HepG2 (cell line): ENCODE measurements around the gene NUDT7. TPM values are rescaled to one million over a fixed set of nuclear protein-coding genes. Genes with fewer than 3 reads are reported as not detected.
A peak's percentile ranks its signal among the peaks of the same experiment; 100 is the strongest.

ENCODE experiments used
- ATAC-seq: fragments of 200-7000 bp; cut with Tn5 transposase; 3 replicates; pipeline ENCODE4 v1.9.1; 2020; ENCODE audit warnings: mild to moderate bottlenecking, moderate library complexity
- BruUV-seq: library from RNA; stranded (reverse); fragments of 400-500 nt; replicated peaks from 2 replicates; lab custom pipeline; 2021; lab: Mats Ljungman, UMichigan
- CTCF ChIA-PET: fragments of 300-600 bp; formaldehyde crosslinking; extraction: SDS; loops from one replicate; lab custom pipeline; 2021; ENCODE audit warnings: low total read pairs, inconsistent platforms, low intra/inter-chr PET ratio; lab: Yijun Ruan, JAX
- POLR2A ChIA-PET: fragments of 350-600 bp; sonication (Branson Sonifier 250); formaldehyde crosslinking; loops from one replicate; lab custom pipeline; 2020; ENCODE audit warnings: antibody characterized with exemption, inconsistent platforms; lab: Yijun Ruan, JAX
- DNase-seq: peaks from one replicate; pipeline ENCODE4 v3.0.0-alpha.2; 2015; ENCODE audit warnings: low spot score
- FAIRE-seq: peaks from 3 replicates; lab custom pipeline; 2011; peaks lifted over from hg19 to GRCh38; lab: Jason Lieb, UNC
- H2AFZ ChIP-seq: one replicate; pipeline ENCODE4 v1.6.1; 2011; ENCODE audit warnings: low read length, inconsistent platforms
- H3K27ac ChIP-seq: fragments of 300-600 bp; 3 replicates; pipeline ENCODE4 v1.8.0; 2011; ENCODE audit warnings: mixed run types, mild to moderate bottlenecking, mixed read lengths, low read length, inconsistent platforms; ENCODE audit not compliant: insufficient read depth; ENCODE audit errors: extremely low read length
- H3K27me3 ChIP-seq, 2 experiments: fragments of 200-600 bp in 1 of 2; 2 replicates in 1 of 2; 3 replicates in 1 of 2; pipeline versions ENCODE4 v1.6.0 to v1.8.0; 2011; ENCODE audit warnings: low read length in 2 of 2, mild to moderate bottlenecking in 2 of 2, moderate library complexity in 2 of 2, inconsistent platforms in 1 of 2; ENCODE audit not compliant: insufficient read depth in 2 of 2, control insufficient read depth in 1 of 2
- H3K36me3 ChIP-seq, 2 experiments: fragments of 200-600 bp in 1 of 2; replicated peaks in 1 of 2; 2 replicates in 1 of 2; 3 replicates in 1 of 2; pipeline versions ENCODE4 v1.5.1 to v1.8.0; 2011; ENCODE audit warnings: low read length in 2 of 2, inconsistent platforms in 1 of 2; ENCODE audit not compliant: insufficient read depth in 2 of 2, control insufficient read depth in 1 of 2
- H3K4me1 ChIP-seq: 2 replicates; pipeline ENCODE4 v1.5.1; 2012; ENCODE audit warnings: low read length, inconsistent platforms; ENCODE audit not compliant: insufficient read depth
- H3K4me2 ChIP-seq: 2 replicates; pipeline ENCODE4 v1.6.0; 2011; ENCODE audit warnings: low read depth, low read length, inconsistent platforms
- H3K4me3 ChIP-seq, 3 experiments: fragments of 200-600 bp in 1 of 3; sonication (generic), shearing (Covaris generic) in 1 of 3; replicated peaks in 1 of 3; 2 replicates each; pipeline ENCODE4 v1.5.1; 2011 to 2016; ENCODE audit warnings: low read length in 3 of 3, inconsistent platforms in 2 of 3, low read depth in 2 of 3, mild to moderate bottlenecking in 2 of 3, control low read depth in 1 of 3, mixed read lengths in 1 of 3; ENCODE audit not compliant: insufficient read depth in 1 of 3
- H3K79me2 ChIP-seq: one replicate; pipeline ENCODE4 v1.6.1; 2011; ENCODE audit warnings: low read length, inconsistent platforms; ENCODE audit not compliant: insufficient read depth
- H3K9ac ChIP-seq: 2 replicates; pipeline ENCODE4 v1.6.0; 2011; ENCODE audit warnings: mild to moderate bottlenecking, low read depth, low read length, inconsistent platforms; ENCODE audit not compliant: insufficient read depth
- H3K9me3 ChIP-seq: 2 replicates; pipeline ENCODE4 v1.5.1; 2012; ENCODE audit warnings: mild to moderate bottlenecking, low read length
- H4K20me1 ChIP-seq: 2 replicates; pipeline ENCODE4 v1.6.0; 2011; ENCODE audit warnings: inconsistent platforms, mild to moderate bottlenecking, low read length, moderate library complexity; ENCODE audit not compliant: insufficient read depth
- DR1 ChIP-seq: sonication (generic); formaldehyde crosslinking; IDR thresholded peaks from 2 replicates; pipeline ENCODE4 v1.8.0; 2021; ENCODE audit warnings: mild to moderate bottlenecking, missing genetic modification reagents, inconsistent platforms
- FOXA3 ChIP-seq: IDR thresholded peaks from 2 replicates; pipeline ENCODE4 v1.6.1; 2016; ENCODE audit warnings: missing genetic modification reagents, missing compliant biosample characterization
- KLF11 ChIP-seq: IDR thresholded peaks from 2 replicates; pipeline ENCODE4 v1.6.1; 2016; ENCODE audit warnings: missing compliant biosample characterization
- NBN ChIP-seq: fragments of 450-650 bp; conservative IDR thresholded peaks from 2 replicates; pipeline ENCODE4 v1.6.1; 2017
- PLRG1 ChIP-seq: fragments of 450-650 bp; conservative IDR thresholded peaks from 2 replicates; pipeline ENCODE4 v1.6.1; 2016
- SIN3B ChIP-seq: fragments of 150-350 bp; IDR thresholded peaks from 2 replicates; pipeline ENCODE4 v1.6.1; 2014; ENCODE audit warnings: low read length
- STAG1 ChIP-seq: sonication (generic); formaldehyde crosslinking; IDR thresholded peaks from 2 replicates; pipeline ENCODE4 v1.4.0; 2020; ENCODE audit warnings: missing genetic modification reagents
- STAT5B ChIP-seq: sonication (generic); formaldehyde crosslinking; IDR thresholded peaks from 2 replicates; pipeline ENCODE4 v1.4.0; 2020; ENCODE audit warnings: missing genetic modification reagents
- TERF1 ChIP-seq: sonication (generic); formaldehyde crosslinking; IDR thresholded peaks from 2 replicates; pipeline ENCODE4 v1.8.0; 2022; ENCODE audit warnings: mild to moderate bottlenecking, missing genetic modification reagents, moderate library complexity
- ZFYVE20 ChIP-seq: sonication (generic); formaldehyde crosslinking; IDR thresholded peaks from 2 replicates; pipeline ENCODE4 v1.8.0; 2023; ENCODE audit warnings: low read depth, mild to moderate bottlenecking, moderate library complexity, missing genetic modification reagents, borderline replicate concordance
- ZNF34 ChIP-seq: sonication (generic); formaldehyde crosslinking; IDR thresholded peaks from 2 replicates; pipeline ENCODE4 v1.4.0; 2020; ENCODE audit warnings: mild to moderate bottlenecking, missing genetic modification reagents, borderline replicate concordance
- ZNF414 ChIP-seq: sonication (generic); formaldehyde crosslinking; IDR thresholded peaks from 2 replicates; pipeline ENCODE4 v1.5.0; 2020; ENCODE audit warnings: missing genetic modification reagents
- ZNF549 ChIP-seq: sonication (generic); formaldehyde crosslinking; IDR thresholded peaks from 2 replicates; pipeline ENCODE4 v1.5.0; 2020; ENCODE audit warnings: missing genetic modification reagents
- ZNF572 ChIP-seq: sonication (generic); formaldehyde crosslinking; IDR thresholded peaks from 2 replicates; pipeline ENCODE4 v1.5.1; 2020; ENCODE audit warnings: mild to moderate bottlenecking, missing genetic modification reagents
- WGBS: methylation state at CpG from one replicate; pipeline ENCODE4 v1.1.6; 2017; ENCODE audit warnings: low lambda C conversion rate; 5-methylcytosine and 5-hydroxymethylcytosine counted together
- in situ Hi-C: cut with HindIII; loops from 2 replicates; pipeline ENCODE4 v1.10.0; 2017; ENCODE audit warnings: low pct_unique_long_range_greater_than_20kb; ENCODE audit not compliant: extremely low pct_ligation_motif_present
- intact Hi-C: fragments of 100-400 bp; cut with micrococcal nuclease; formaldehyde crosslinking; loops from one replicate; pipeline ENCODE4 v1.10.0; 2022; ENCODE audit not compliant: unreplicated experiment
- polyA plus RNA-seq, 8 experiments: library from polyadenylated mRNA; depleted of rRNA in 3 of 8; stranded (reverse) in 7 of 8; unstranded in 1 of 8; fragments of >200 nt; fragmentation: Illumina TruSeq in 4 of 8; extraction: Trizol in 4 of 8; gene quantifications; 2 replicates each; pipeline versions ENCODE4 v1.2.1 to v1.2.3, GENCODE V29; 2011 to 2016; ENCODE audit warnings: low read depth in 4 of 8, missing spikeins in 1 of 8, mixed read lengths in 1 of 8; ENCODE audit not compliant: insufficient read depth in 1 of 8
- total RNA-seq, 5 experiments: library from RNA; depleted of rRNA; stranded (reverse); fragments of >200 nt; fragmentation: Illumina TruSeq; extraction: Trizol; gene quantifications; 2 replicates each; pipeline ENCODE4 v1.2.3, GENCODE V29; 2016; ENCODE audit warnings: low read depth in 1 of 5
- TF ChIP-seq, protein P1 (sequence below): sonication (generic); formaldehyde crosslinking; IDR thresholded peaks from 2 replicates; pipeline ENCODE4 v1.5.0; 2020; ENCODE audit warnings: missing genetic modification reagents, mild to moderate bottlenecking, borderline replicate concordance
- TF ChIP-seq, protein P2 (sequence below): sonication (generic); formaldehyde crosslinking; IDR thresholded peaks from 2 replicates; pipeline ENCODE4 v1.4.0; 2020; ENCODE audit warnings: missing genetic modification reagents
- TF ChIP-seq, protein P3 (sequence below): sonication (generic); formaldehyde crosslinking; IDR thresholded peaks from 2 replicates; pipeline ENCODE4 v1.5.1; 2020; ENCODE audit warnings: mild to moderate bottlenecking, moderate library complexity, missing genetic modification reagents

Gene NUDT7
- total and polyA plus RNA-seq, 2 of the 13 experiments (the other 11 are each of a cell fraction or from before 2014, with no cell fraction given), result 14.3 to 23.9 TPM

DNA sequence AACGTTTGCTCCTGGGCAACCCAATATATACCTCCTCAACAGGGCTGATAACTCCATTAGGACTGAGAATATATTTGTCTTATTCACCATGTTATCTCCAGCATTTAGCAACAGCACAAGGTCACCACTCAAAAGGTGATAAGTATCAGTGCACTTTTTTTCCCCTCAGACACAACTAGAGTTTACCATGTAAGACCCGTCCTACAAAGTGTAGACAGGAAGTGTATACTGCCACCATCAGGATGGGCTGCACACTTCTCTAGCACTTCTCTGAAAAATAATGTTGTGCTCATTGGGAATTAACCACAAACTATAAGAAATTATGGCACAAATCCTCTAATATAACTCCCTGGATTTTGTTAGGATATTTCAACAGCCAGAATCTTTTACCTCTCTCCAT, 60.4 kb downstream of the NUDT7 start:
- Histone ChIP-seq H2AFZ (no peak overlapping the region), H3K79me2 (no peaks in the 10 kb centered on the region), H3K9ac (no peak overlapping the region), H3K36me3 (no peaks in the 10 kb centered on the region), H3K4me3 (no peak overlapping the region), H3K27ac (no peak overlapping the region), H4K20me1 (no peaks in the 10 kb centered on the region), H3K4me1 (peaks cover 21% of the 10 kb centered on the region), H3K9me3 (no peaks in the 10 kb centered on the region), H3K4me2 (no peak overlapping the region), H3K27me3 (peaks cover 0 to 8% of the 10 kb centered on the region in 2 experiments; a peak in 2 of 5 replicates)
- DNase-seq (peak; percentile 49), ATAC-seq (peak; percentile 87), FAIRE-seq (peak; percentile 93)
- BruUV-seq, result no TSS peak
- POLR2A ChIA-PET, result no interaction called here
- 27% methylated on average over 2 of the region's 2 CpGs for WGBS
- CTCF ChIA-PET, result interaction anchor here (1.0 to 2.8 kb wide), 5 partner anchors 60 to 546 kb away, joined by 3 to 28 read pairs (median 4); partner anchors contain the start of gene NUDT7
- intact Hi-C loops, result loop anchor here (1.0 kb wide), 2 partner anchors 60 to 107 kb away; partner anchors contain the start of gene NUDT7
- in situ Hi-C loops, result loop anchor here (25.0 kb wide), 1 partner anchor 180 kb away; no protein-coding TSS in a partner anchor
- TF ChIP-seq ZNF414 (CRISPR knock-in tag) (no peak), FOXA3 (CRISPR knock-in tag) (no peak), KLF11 (no peak), TERF1 (CRISPR knock-in tag) (no peak), NBN (no peak), PLRG1 (no peak), ZNF572 (CRISPR knock-in tag) (no peak), DR1 (CRISPR knock-in tag) (no peak), STAG1 (CRISPR knock-in tag) (peak; percentile 84), SIN3B (no peak), ZNF34 (CRISPR knock-in tag) (no peak), ZNF549 (CRISPR knock-in tag) (no peak), ZFYVE20 (CRISPR knock-in tag) (no peak), STAT5B (CRISPR knock-in tag) (no peak)
- TF ChIP-seq, protein P1, sequence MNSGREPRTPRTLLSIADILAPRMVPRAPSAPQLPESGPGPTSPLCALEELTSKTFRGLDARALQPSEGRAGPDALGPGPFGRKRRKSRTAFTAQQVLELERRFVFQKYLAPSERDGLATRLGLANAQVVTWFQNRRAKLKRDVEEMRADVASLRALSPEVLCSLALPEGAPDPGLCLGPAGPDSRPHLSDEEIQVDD, result no peak
- TF ChIP-seq, protein P2, sequence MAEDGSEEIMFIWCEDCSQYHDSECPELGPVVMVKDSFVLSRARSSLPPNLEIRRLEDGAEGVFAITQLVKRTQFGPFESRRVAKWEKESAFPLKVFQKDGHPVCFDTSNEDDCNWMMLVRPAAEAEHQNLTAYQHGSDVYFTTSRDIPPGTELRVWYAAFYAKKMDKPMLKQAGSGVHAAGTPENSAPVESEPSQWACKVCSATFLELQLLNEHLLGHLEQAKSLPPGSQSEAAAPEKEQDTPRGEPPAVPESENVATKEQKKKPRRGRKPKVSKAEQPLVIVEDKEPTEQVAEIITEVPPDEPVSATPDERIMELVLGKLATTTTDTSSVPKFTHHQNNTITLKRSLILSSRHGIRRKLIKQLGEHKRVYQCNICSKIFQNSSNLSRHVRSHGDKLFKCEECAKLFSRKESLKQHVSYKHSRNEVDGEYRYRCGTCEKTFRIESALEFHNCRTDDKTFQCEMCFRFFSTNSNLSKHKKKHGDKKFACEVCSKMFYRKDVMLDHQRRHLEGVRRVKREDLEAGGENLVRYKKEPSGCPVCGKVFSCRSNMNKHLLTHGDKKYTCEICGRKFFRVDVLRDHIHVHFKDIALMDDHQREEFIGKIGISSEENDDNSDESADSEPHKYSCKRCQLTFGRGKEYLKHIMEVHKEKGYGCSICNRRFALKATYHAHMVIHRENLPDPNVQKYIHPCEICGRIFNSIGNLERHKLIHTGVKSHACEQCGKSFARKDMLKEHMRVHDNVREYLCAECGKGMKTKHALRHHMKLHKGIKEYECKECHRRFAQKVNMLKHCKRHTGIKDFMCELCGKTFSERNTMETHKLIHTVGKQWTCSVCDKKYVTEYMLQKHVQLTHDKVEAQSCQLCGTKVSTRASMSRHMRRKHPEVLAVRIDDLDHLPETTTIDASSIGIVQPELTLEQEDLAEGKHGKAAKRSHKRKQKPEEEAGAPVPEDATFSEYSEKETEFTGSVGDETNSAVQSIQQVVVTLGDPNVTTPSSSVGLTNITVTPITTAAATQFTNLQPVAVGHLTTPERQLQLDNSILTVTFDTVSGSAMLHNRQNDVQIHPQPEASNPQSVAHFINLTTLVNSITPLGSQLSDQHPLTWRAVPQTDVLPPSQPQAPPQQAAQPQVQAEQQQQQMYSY (CRISPR knock-in tag), result no peak
- TF ChIP-seq, protein P3, sequence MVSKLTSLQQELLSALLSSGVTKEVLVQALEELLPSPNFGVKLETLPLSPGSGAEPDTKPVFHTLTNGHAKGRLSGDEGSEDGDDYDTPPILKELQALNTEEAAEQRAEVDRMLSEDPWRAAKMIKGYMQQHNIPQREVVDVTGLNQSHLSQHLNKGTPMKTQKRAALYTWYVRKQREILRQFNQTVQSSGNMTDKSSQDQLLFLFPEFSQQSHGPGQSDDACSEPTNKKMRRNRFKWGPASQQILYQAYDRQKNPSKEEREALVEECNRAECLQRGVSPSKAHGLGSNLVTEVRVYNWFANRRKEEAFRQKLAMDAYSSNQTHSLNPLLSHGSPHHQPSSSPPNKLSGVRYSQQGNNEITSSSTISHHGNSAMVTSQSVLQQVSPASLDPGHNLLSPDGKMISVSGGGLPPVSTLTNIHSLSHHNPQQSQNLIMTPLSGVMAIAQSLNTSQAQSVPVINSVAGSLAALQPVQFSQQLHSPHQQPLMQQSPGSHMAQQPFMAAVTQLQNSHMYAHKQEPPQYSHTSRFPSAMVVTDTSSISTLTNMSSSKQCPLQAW (CRISPR knock-in tag), result no peak
